HepG2 (cell line): ENCODE measurements around the gene CNTN5. TPM values are rescaled to one million over a fixed set of nuclear protein-coding genes. Genes with fewer than 3 reads are reported as not detected.
A peak's percentile ranks its signal among the peaks of the same experiment; 100 is the strongest.

Experiments used
- ATAC-seq: fragments of 200-7000 bp; cut with Tn5 transposase; 3 replicates; pipeline ENCODE4 v1.9.1; 2020; ENCODE audit warnings: mild to moderate bottlenecking, moderate library complexity
- BruUV-seq: library from RNA; stranded (reverse); fragments of 400-500 nt; replicated peaks from 2 replicates; lab custom pipeline; 2021; lab: Mats Ljungman, UMichigan
- CTCF ChIA-PET: fragments of 300-600 bp; formaldehyde crosslinking; extraction: SDS; loops from one replicate; lab custom pipeline; 2021; ENCODE audit warnings: low total read pairs, inconsistent platforms, low intra/inter-chr PET ratio; lab: Yijun Ruan, JAX
- POLR2A ChIA-PET: fragments of 350-600 bp; sonication (Branson Sonifier 250); formaldehyde crosslinking; loops from one replicate; lab custom pipeline; 2020; ENCODE audit warnings: antibody characterized with exemption, inconsistent platforms; lab: Yijun Ruan, JAX
- DNase-seq: peaks from one replicate; pipeline ENCODE4 v3.0.0-alpha.2; 2015; ENCODE audit warnings: low spot score
- FAIRE-seq: peaks from 3 replicates; lab custom pipeline; 2011; peaks lifted over from hg19 to GRCh38; lab: Jason Lieb, UNC
- H2AFZ ChIP-seq: one replicate; pipeline ENCODE4 v1.6.1; 2011; ENCODE audit warnings: low read length, inconsistent platforms
- H3K27ac ChIP-seq: fragments of 300-600 bp; 3 replicates; pipeline ENCODE4 v1.8.0; 2011; ENCODE audit warnings: mixed run types, mild to moderate bottlenecking, mixed read lengths, low read length, inconsistent platforms; ENCODE audit not compliant: insufficient read depth; ENCODE audit errors: extremely low read length
- H3K27me3 ChIP-seq, 2 experiments: fragments of 200-600 bp in 1 of 2; 2 replicates in 1 of 2; 3 replicates in 1 of 2; pipeline versions ENCODE4 v1.6.0 to v1.8.0; 2011; ENCODE audit warnings: low read length in 2 of 2, mild to moderate bottlenecking in 2 of 2, moderate library complexity in 2 of 2, inconsistent platforms in 1 of 2; ENCODE audit not compliant: insufficient read depth in 2 of 2, control insufficient read depth in 1 of 2
- H3K36me3 ChIP-seq, 2 experiments: fragments of 200-600 bp in 1 of 2; replicated peaks in 1 of 2; 2 replicates in 1 of 2; 3 replicates in 1 of 2; pipeline versions ENCODE4 v1.5.1 to v1.8.0; 2011; ENCODE audit warnings: low read length in 2 of 2, inconsistent platforms in 1 of 2; ENCODE audit not compliant: insufficient read depth in 2 of 2, control insufficient read depth in 1 of 2
- H3K4me1 ChIP-seq: 2 replicates; pipeline ENCODE4 v1.5.1; 2012; ENCODE audit warnings: low read length, inconsistent platforms; ENCODE audit not compliant: insufficient read depth
- H3K4me2 ChIP-seq: 2 replicates; pipeline ENCODE4 v1.6.0; 2011; ENCODE audit warnings: low read depth, low read length, inconsistent platforms
- H3K4me3 ChIP-seq, 3 experiments: fragments of 200-600 bp in 1 of 3; sonication (generic), shearing (Covaris generic) in 1 of 3; replicated peaks in 1 of 3; 2 replicates each; pipeline ENCODE4 v1.5.1; 2011 to 2016; ENCODE audit warnings: low read length in 3 of 3, inconsistent platforms in 2 of 3, low read depth in 2 of 3, mild to moderate bottlenecking in 2 of 3, control low read depth in 1 of 3, mixed read lengths in 1 of 3; ENCODE audit not compliant: insufficient read depth in 1 of 3
- H3K79me2 ChIP-seq: one replicate; pipeline ENCODE4 v1.6.1; 2011; ENCODE audit warnings: low read length, inconsistent platforms; ENCODE audit not compliant: insufficient read depth
- H3K9ac ChIP-seq: 2 replicates; pipeline ENCODE4 v1.6.0; 2011; ENCODE audit warnings: mild to moderate bottlenecking, low read depth, low read length, inconsistent platforms; ENCODE audit not compliant: insufficient read depth
- H3K9me3 ChIP-seq: 2 replicates; pipeline ENCODE4 v1.5.1; 2012; ENCODE audit warnings: mild to moderate bottlenecking, low read length
- H4K20me1 ChIP-seq: 2 replicates; pipeline ENCODE4 v1.6.0; 2011; ENCODE audit warnings: inconsistent platforms, mild to moderate bottlenecking, low read length, moderate library complexity; ENCODE audit not compliant: insufficient read depth
- ATF7-NPFF ChIP-seq: sonication (generic); formaldehyde crosslinking; IDR thresholded peaks from 2 replicates; pipeline ENCODE4 v1.8.1; 2023; ENCODE audit warnings: mild to moderate bottlenecking, low read depth, missing genetic modification reagents, moderate library complexity
- CEBPB ChIP-seq: IDR thresholded peaks from 2 replicates; pipeline ENCODE4 v1.6.1; 2011; ENCODE audit warnings: low read depth, low read length, improper control_type of control experiment, borderline replicate concordance
- FOSL2 ChIP-seq: sonication (generic); formaldehyde crosslinking; IDR thresholded peaks from 2 replicates; pipeline ENCODE4 v1.4.0; 2020; ENCODE audit warnings: missing genetic modification reagents
- FOXP4 ChIP-seq: sonication (generic); formaldehyde crosslinking; IDR thresholded peaks from 2 replicates; pipeline ENCODE4 v1.4.0; 2020; ENCODE audit warnings: missing genetic modification reagents
- KDM2A ChIP-seq: sonication (generic); formaldehyde crosslinking; IDR thresholded peaks from 2 replicates; pipeline ENCODE4 v1.4.0; 2020; ENCODE audit warnings: low read depth, missing genetic modification reagents, borderline replicate concordance
- POLR2G ChIP-seq: fragments of 200-400 bp; formaldehyde crosslinking; IDR thresholded peaks from 2 replicates; pipeline ENCODE4 v1.6.1; 2018; ENCODE audit warnings: mild to moderate bottlenecking, low read depth, low read length, moderate library complexity
- ZNF326 ChIP-seq: sonication (generic); formaldehyde crosslinking; IDR thresholded peaks from 2 replicates; pipeline ENCODE4 v1.4.0; 2020; ENCODE audit warnings: missing genetic modification reagents, borderline replicate concordance
- ZNF382 ChIP-seq: sonication (generic); formaldehyde crosslinking; IDR thresholded peaks from 2 replicates; pipeline ENCODE4 v1.5.0; 2020; ENCODE audit warnings: missing genetic modification reagents, mild to moderate bottlenecking, borderline replicate concordance
- ZNF713 ChIP-seq: sonication (generic); formaldehyde crosslinking; IDR thresholded peaks from 2 replicates; pipeline ENCODE4 v1.4.0; 2020; ENCODE audit warnings: mild to moderate bottlenecking, missing genetic modification reagents
- WGBS: methylation state at CpG from one replicate; pipeline ENCODE4 v1.1.6; 2017; ENCODE audit warnings: low lambda C conversion rate; 5-methylcytosine and 5-hydroxymethylcytosine counted together
- in situ Hi-C: cut with HindIII; loops from 2 replicates; pipeline ENCODE4 v1.10.0; 2017; ENCODE audit warnings: low pct_unique_long_range_greater_than_20kb; ENCODE audit not compliant: extremely low pct_ligation_motif_present
- intact Hi-C: fragments of 100-400 bp; cut with micrococcal nuclease; formaldehyde crosslinking; loops from one replicate; pipeline ENCODE4 v1.10.0; 2022; ENCODE audit not compliant: unreplicated experiment
- polyA plus RNA-seq, 8 experiments: library from polyadenylated mRNA; depleted of rRNA in 3 of 8; stranded (reverse) in 7 of 8; unstranded in 1 of 8; fragments of >200 nt; fragmentation: Illumina TruSeq in 4 of 8; extraction: Trizol in 4 of 8; gene quantifications; 2 replicates each; pipeline versions ENCODE4 v1.2.1 to v1.2.3, GENCODE V29; 2011 to 2016; ENCODE audit warnings: low read depth in 4 of 8, missing spikeins in 1 of 8, mixed read lengths in 1 of 8; ENCODE audit not compliant: insufficient read depth in 1 of 8
- total RNA-seq, 5 experiments: library from RNA; depleted of rRNA; stranded (reverse); fragments of >200 nt; fragmentation: Illumina TruSeq; extraction: Trizol; gene quantifications; 2 replicates each; pipeline ENCODE4 v1.2.3, GENCODE V29; 2016; ENCODE audit warnings: low read depth in 1 of 5

The CNTN5 gene
- total and polyA plus RNA-seq, 2 of the 13 experiments (the other 11 are each of a cell fraction or from before 2014, with no cell fraction given): not detected

DNA sequence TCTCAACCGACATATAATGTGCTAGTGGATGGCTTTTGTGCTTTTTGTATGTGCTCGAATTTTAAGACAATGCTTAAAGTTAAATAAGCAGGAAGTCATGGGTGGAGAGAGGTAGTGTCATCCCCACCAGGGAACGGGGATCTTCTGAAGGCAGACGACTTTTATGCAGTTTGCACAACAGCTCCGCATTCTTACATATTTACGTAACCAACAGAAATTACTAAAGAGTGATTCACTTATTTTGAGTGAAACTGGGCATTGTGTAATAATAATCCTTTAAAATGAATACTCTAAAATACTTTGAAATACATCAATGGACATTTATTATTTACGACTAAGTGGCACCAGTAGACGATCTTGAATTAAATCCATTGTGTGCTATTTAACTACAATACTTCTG lies 305.1 kb downstream of the CNTN5 start:
- no peaks in the 10 kb centered on the region for H3K27me3 ChIP-seq
- H3K27ac ChIP-seq: no peak overlapping the region
- no peaks in the 10 kb centered on the region for H3K79me2 ChIP-seq
- H2AFZ ChIP-seq: no peak overlapping the region
- WGBS: under 1% methylated on average over 8 of the region's 8 CpGs
- H3K36me3 ChIP-seq: no peaks in the 10 kb centered on the region
- no TSS peak for BruUV-seq
- TF ChIP-seq FOSL2 (CRISPR knock-in tag) (peak; percentile 35), CEBPB (peak; percentile 47; the same call in 1 of the 2 replicates), ZNF382 (no peak)
- TF ChIP-seq, all 625 proteins: peak for 2
- Histone ChIP-seq H3K4me1 (no peaks in the 10 kb centered on the region), H3K4me2 (no peak overlapping the region), H4K20me1 (no peaks in the 10 kb centered on the region), H3K9me3 (no peaks in the 10 kb centered on the region), H3K9ac (no peak overlapping the region), H3K4me3 (no peak overlapping the region)
- ATAC-seq (no peak), DNase-seq (peak; percentile 2), FAIRE-seq (no peak)
- intact Hi-C loops (no loop called here), in situ Hi-C loops (no loop called here)
- POLR2A ChIA-PET: no interaction called here
- CTCF ChIA-PET: no interaction called here

DNA sequence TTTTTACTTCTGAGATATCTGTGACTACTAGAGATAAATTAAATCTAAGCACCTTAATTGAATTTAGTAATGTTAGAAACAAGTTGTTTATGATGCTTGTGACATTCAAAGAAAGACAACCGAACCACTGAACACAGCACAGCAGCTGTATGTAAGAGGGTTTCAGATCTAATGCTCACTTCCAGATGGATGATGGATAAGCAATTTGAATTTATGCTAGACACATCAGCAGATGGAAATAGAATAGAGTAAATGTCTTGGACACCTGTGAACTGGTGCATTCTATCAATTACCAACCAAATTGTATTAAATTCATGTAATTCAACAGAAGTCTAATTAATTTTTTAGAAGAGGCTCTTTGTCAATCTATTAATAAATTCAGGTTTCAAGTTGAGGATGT lies 306.3 kb downstream of the CNTN5 start:
- H3K27ac ChIP-seq: no peak overlapping the region
- no peaks in the 10 kb centered on the region for H3K36me3 ChIP-seq
- H3K4me3 ChIP-seq: no peak overlapping the region
- no peak overlapping the region for H2AFZ ChIP-seq
- H3K4me2 ChIP-seq: no peak overlapping the region
- DNase-seq (no peak), ATAC-seq (no peak), FAIRE-seq (no peak)
- intact Hi-C loops: no loop called here
- TF ChIP-seq ZNF713 (CRISPR knock-in tag) (no peak), KDM2A (no peak), ATF7-NPFF (CRISPR knock-in tag) (no peak), FOXP4 (no peak), POLR2G (no peak), ZNF326 (CRISPR knock-in tag) (no peak)
- H3K9me3 ChIP-seq: no peaks in the 10 kb centered on the region
- ChIA-PET POLR2A (no interaction called here), CTCF (no interaction called here)
- no peaks in the 10 kb centered on the region for H4K20me1 ChIP-seq
- 4% methylated on average over 1 of the region's 1 CpG for WGBS
- in situ Hi-C loops: no loop called here
- H3K4me1 ChIP-seq: no peaks in the 10 kb centered on the region
- H3K9ac ChIP-seq: no peak overlapping the region
- H3K79me2 ChIP-seq: no peaks in the 10 kb centered on the region
- no peaks in the 10 kb centered on the region for H3K27me3 ChIP-seq
- BruUV-seq: no TSS peak
